Mesodermal cell (in vitro differentiated cells): ENCODE measurements around the gene PCDHGA2. TPM values are rescaled to one million over a fixed set of nuclear protein-coding genes. Genes with fewer than 3 reads are reported as not detected.
A peak's percentile ranks its signal among the peaks of the same experiment; 100 is the strongest.
"Not testable (repeated sequence)": the region's sequence is repeated elsewhere in the genome, so short reads cannot be mapped to it uniquely, and the experiment has no call there.

Source experiments
- H3K27ac ChIP-seq: 2 replicates; pipeline ENCODE4 v1.7.0; 2013; ENCODE audit warnings: mild to moderate bottlenecking, low read depth, low read length, moderate library complexity; ENCODE audit not compliant: severe bottlenecking
- H3K36me3 ChIP-seq: 2 replicates; pipeline ENCODE4 v1.7.1; 2013; ENCODE audit warnings: mild to moderate bottlenecking, low read length, moderate library complexity; ENCODE audit not compliant: control insufficient read depth, insufficient read depth
- H3K4me1 ChIP-seq: one replicate; pipeline ENCODE4 v1.7.1; 2013; ENCODE audit warnings: mild to moderate bottlenecking, low read length; ENCODE audit not compliant: insufficient read depth, control insufficient read depth, poor library complexity, severe bottlenecking
- H3K4me3 ChIP-seq: 2 replicates; pipeline ENCODE4 v1.7.0; 2013; ENCODE audit warnings: low read length, control low read depth, mild to moderate bottlenecking; ENCODE audit not compliant: insufficient read depth, poor library complexity, severe bottlenecking; ENCODE audit errors: extremely low read depth
- H3K9me3 ChIP-seq: 2 replicates; pipeline ENCODE4 v1.7.1; 2013; ENCODE audit warnings: mild to moderate bottlenecking, low read length, moderate library complexity; ENCODE audit not compliant: control insufficient read depth
- WGBS, 2 experiments: methylation state at CpG; one replicate each; pipeline ENCODE4 v1.1.5; 2013; ENCODE audit warnings: missing lambda C conversion rate in 2 of 2; ENCODE audit not compliant: insufficient coverage in 2 of 2; 5-methylcytosine and 5-hydroxymethylcytosine counted together
- polyA plus RNA-seq, 2 experiments: library from polyadenylated mRNA; stranded (reverse); fragments of 50-300 nt; gene quantifications; one replicate each; pipeline ENCODE4 v1.2.3, GENCODE V29; 2013

PCDHGA2 gene
- 0.29 TPM for polyA plus RNA-seq (2013, experiment 1 of 2)
- 0.40 TPM for polyA plus RNA-seq (2013, experiment 2 of 2)

DNA sequence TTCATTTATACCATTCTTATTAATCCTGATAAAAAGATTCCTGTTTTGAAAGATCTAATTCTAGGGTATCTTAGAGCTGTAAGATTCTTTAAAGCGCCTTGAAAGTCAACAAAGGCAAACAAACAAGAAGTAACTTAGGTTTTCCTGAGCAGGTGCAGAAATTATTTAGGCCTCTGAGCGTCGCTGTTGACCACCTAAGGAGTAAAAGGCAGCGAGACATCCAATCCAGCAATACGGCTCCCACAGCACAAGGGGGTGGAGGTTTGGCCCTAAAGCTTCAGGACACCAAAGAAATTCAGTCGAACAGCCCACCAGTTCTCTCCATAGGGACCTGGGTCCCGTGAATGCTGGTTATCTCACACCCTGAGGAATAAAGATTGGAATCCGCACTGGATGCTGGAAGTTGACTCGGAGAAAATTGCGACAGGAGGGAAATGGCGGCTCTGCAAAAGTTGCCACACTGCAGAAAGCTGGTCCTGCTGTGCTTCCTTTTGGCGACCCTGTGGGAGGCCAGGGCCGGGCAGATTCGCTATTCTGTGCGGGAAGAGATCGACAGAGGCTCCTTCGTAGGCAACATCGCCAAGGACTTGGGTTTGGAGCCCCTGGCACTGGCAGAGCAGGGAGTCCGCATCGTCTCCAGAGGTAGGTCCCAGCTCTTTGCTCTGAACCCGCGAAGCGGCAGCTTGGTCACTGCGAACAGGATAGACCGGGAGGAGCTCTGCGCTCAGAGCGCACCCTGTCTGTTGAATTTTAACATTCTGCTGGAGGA lies at the start of gene PCDHGA2:
Gene PCDHGA2 (plus strand): TSS at position 223 of the 769 bp plus-strand sequence.
- no peak within 1 kb of the TSS for H3K27ac ChIP-seq
- no peak within 1 kb of the TSS for H3K4me3 ChIP-seq
- peaks cover 18% of the 10 kb centered on the region for H3K9me3 ChIP-seq
- H3K36me3 ChIP-seq, result no peaks in the 10 kb centered on the region
- 83 to 86% methylated on average over 25 to 26 of the region's 27 CpGs for WGBS, 2 experiments
- no peaks in the 10 kb centered on the region for H3K4me1 ChIP-seq

DNA sequence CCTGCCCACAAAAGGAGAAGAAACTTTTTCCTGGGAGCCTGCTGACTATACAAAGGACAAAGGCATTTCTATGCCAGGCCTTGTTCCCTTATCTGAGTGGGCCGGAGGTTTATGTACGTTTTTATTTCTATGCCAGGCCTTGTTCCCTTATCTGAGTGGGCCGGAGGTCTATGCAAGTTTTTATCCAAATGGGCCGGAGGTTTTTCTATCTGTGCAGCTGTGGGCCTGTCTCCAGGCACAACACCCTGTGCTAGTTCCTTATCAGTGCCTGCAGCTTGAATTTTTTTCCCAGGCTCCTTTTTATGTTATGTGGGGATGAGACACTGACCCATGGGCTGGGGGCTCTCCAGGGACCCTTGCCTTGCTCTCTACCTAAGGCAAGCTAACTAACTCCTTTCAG lies 40.2 kb upstream of the PCDHGA2 start:
- 93 to 95% methylated on average over 3 to 4 of the region's 4 CpGs for WGBS, 2 experiments
- Histone ChIP-seq H3K4me3 (no peak overlapping the region), H3K4me1 (no peaks in the 10 kb centered on the region), H3K27ac (peak overlapping the region; percentile 25), H3K36me3 (no peaks in the 10 kb centered on the region), H3K9me3 (peaks cover 11% of the 10 kb centered on the region)

DNA sequence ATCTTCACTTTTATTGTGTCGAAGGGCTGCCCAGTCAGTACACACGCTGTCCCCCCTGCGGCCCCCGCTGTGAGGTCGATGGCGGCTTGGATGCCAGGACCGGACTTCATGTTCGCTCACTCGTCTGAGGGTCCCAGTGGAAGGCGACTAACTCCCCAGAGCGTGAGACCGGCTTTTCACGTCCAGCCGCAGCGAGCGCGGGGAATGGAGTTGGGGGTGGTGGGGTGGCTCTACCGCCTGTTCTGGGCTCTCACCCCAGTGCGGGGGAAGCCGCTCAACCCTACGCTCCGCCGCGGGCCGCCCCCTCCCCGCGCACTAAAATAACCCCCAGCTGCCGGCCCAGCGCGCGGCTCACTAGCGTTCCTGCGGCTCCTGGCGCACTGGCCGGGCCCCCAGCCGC lies 34.8 kb upstream of the PCDHGA2 start, which contains the start of gene SLC25A2:
Gene SLC25A2 (minus strand): TSS at position 294 of the 400 bp plus-strand sequence. CDS start 184 bp downstream, at position 110.
- WGBS, 2 experiments, result 97% methylated on average over 23 to 30 of the region's 36 CpGs
- Histone ChIP-seq H3K27ac (no peak within 1 kb of the TSS), H3K9me3 (peaks cover 14% of the 10 kb centered on the region), H3K4me1 (no peaks in the 10 kb centered on the region), H3K36me3 (no peaks in the 10 kb centered on the region), H3K4me3 (no peak within 1 kb of the TSS)

GRCh38 chr5:141306630-141307029 lies 31.9 kb upstream of the PCDHGA2 start:
- Histone ChIP-seq H3K9me3 (peaks cover 14% of the 10 kb centered on the region), H3K4me1 (no peaks in the 10 kb centered on the region), H3K36me3 (no peaks in the 10 kb centered on the region), H3K4me3 (no peak overlapping the region), H3K27ac (no peak overlapping the region)
- no CpG with 5 or more reads among the region's 1 CpG for WGBS, 2 experiments

GRCh38 chr5:141313711-141314110 lies 24.8 kb upstream of the PCDHGA2 start:
- no peaks in the 10 kb centered on the region for H3K4me1 ChIP-seq
- H3K36me3 ChIP-seq, result peaks cover 45% of the 10 kb centered on the region
- H3K27ac ChIP-seq, result no peak overlapping the region
- peaks cover 23% of the 10 kb centered on the region for H3K9me3 ChIP-seq
- H3K4me3 ChIP-seq, result no peak overlapping the region

DNA sequence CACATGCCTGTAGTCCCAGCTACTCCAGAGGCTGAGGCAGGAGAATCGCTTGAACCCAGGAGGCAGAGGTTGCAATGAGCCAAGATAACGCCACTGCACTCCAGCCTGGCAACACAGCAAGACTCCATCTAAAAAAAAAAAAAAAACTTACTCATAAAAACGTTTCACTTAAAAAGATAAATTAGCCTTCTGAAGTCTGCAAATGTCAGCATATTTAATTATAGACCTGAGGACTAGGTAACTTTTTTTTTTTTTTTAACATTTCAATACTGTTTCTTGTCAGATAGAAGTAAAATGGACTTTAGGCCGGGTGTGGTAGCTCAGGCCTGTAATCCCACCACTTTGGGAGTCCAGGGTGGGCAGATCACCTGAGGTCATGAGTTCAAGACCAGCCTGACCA lies 21.6 kb upstream of the PCDHGA2 start:
- Histone ChIP-seq H3K9me3 (peaks cover 42% of the 10 kb centered on the region), H3K36me3 (peaks cover 57% of the 10 kb centered on the region)
- H3K27ac ChIP-seq, H3K4me1 ChIP-seq, H3K4me3 ChIP-seq: not testable (repeated sequence)
- WGBS, 2 experiments, result 93 to 100% methylated on average over 2 of the region's 4 CpGs

- Histone ChIP-seq H3K9me3 (peaks cover 47% of the 10 kb centered on the region), H3K4me1 (no peaks in the 10 kb centered on the region), H3K36me3 (peaks cover 48% of the 10 kb centered on the region), H3K4me3 (peak overlapping the region; percentile 69), H3K27ac (no peak overlapping the region)
- 93 to 95% methylated on average over 6 of the region's 6 CpGs for WGBS, 2 experiments
These were observed 19.4 kb upstream of the PCDHGA2 start for GRCh38 chr5:141319202-141319601.

DNA sequence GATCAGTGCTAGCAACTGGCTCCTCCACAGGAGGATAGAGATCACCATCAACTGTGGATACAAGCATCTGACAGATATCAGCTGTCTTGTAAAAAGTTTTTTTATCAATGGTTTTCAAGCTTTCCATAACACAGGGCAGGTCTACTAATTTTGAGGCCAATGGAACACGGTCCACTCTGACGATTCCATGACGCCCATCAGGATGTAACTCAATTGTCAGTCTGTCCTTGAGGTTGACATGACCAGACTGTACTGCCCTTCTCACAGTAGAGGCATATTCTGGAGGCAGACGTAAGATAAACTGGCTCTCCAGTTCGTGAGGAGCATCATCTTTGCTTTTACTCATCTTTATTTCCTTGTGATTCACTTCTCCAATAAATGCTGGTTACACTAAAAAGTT lies 18.9 kb upstream of the PCDHGA2 start:
- Histone ChIP-seq H3K9me3 (peaks cover 44% of the 10 kb centered on the region), H3K27ac (peak overlapping the region; percentile 11), H3K36me3 (peaks cover 46% of the 10 kb centered on the region), H3K4me1 (no peaks in the 10 kb centered on the region), H3K4me3 (peak overlapping the region; percentile 69)
- 80 to 90% methylated on average over 4 to 5 of the region's 5 CpGs for WGBS, 2 experiments

- H3K4me3 ChIP-seq, result peak within 1 kb of the TSS; percentile 69
- H3K27ac ChIP-seq, result peak within 1 kb of the TSS; percentile 98
- peaks cover 43% of the 10 kb centered on the region for H3K36me3 ChIP-seq
- peaks cover 36% of the 10 kb centered on the region for H3K9me3 ChIP-seq
- 2 to 5% methylated on average over 56 to 64 of the region's 67 CpGs for WGBS, 2 experiments
- H3K4me1 ChIP-seq, result no peaks in the 10 kb centered on the region
These were observed 18.1 kb upstream of the PCDHGA2 start, which contains the start of gene TAF7 for GRCh38 chr5:141320225-141321169. TSS of gene TAF7 (minus strand) at chr5:141320784. CDS start at chr5:141320044, 740 bp downstream.

GRCh38 chr5:141322261-141322660 lies 16.3 kb upstream of the PCDHGA2 start:
- 78 to 100% methylated on average over 1 of the region's 3 CpGs for WGBS, 2 experiments

More at GRCh38 chr5:141322261-141322660, 16.3 kb upstream of the PCDHGA2 start:
- Histone ChIP-seq H3K36me3 (peaks cover 26% of the 10 kb centered on the region), H3K4me1 (no peaks in the 10 kb centered on the region), H3K9me3 (peaks cover 34% of the 10 kb centered on the region), H3K27ac (no peak overlapping the region), H3K4me3 (no peak overlapping the region)
